Activated CD8-positive, alpha-beta T cell treated with anti-CD3 and anti-CD28 coated beads, Interleukin-2, amount 10 ng/mL, durations not matched to agents 7 days and 5 days (primary cell): Measurements from ENCODE around the gene ORMDL1. TPM values are rescaled to one million over a fixed set of nuclear protein-coding genes. Genes with fewer than 3 reads are reported as not detected.

Experiments used
- ATAC-seq: fragments of 150-1000 bp; cut with Tn5 transposase; one replicate; pipeline ENCODE4 v1.10.0; 2021; ENCODE audit warnings: moderate library complexity
- CTCF ChIA-PET: fragments of 350-600 bp; sonication (Branson Sonifier 250); formaldehyde crosslinking; loops from one replicate; lab custom pipeline; 2021; ENCODE audit warnings: antibody characterized with exemption; lab: Charles Lee
- POLR2A ChIA-PET: fragments of 350-600 bp; sonication (Branson Sonifier 250); formaldehyde crosslinking; loops from one replicate; lab custom pipeline; 2021; ENCODE audit warnings: antibody characterized with exemption; lab: Charles Lee
- DNase-seq: peaks from one replicate; pipeline ENCODE4 v3.0.0-alpha.2; 2020
- H3K27ac Mint-ChIP-seq: one replicate; pipeline ENCODE4 v1.8.0; 2021; ENCODE audit warnings: mild to moderate bottlenecking, mixed read lengths
- H3K27me3 Mint-ChIP-seq: one replicate; pipeline ENCODE4 v1.8.0; 2021; ENCODE audit warnings: low read depth, mixed read lengths
- H3K36me3 Mint-ChIP-seq: one replicate; pipeline ENCODE4 v1.8.0; 2021; ENCODE audit warnings: low read depth, mixed read lengths
- H3K4me1 Mint-ChIP-seq: one replicate; pipeline ENCODE4 v1.8.0; 2021; ENCODE audit warnings: low read depth, mixed read lengths
- H3K4me3 Mint-ChIP-seq: one replicate; pipeline ENCODE4 v1.8.0; 2021; ENCODE audit warnings: mild to moderate bottlenecking, mixed read lengths
- H3K9me3 Mint-ChIP-seq: one replicate; pipeline ENCODE4 v1.8.0; 2022; ENCODE audit warnings: mixed read lengths; ENCODE audit not compliant: insufficient read depth
- total RNA-seq, 2 experiments: library from RNA; stranded (reverse); gene quantifications; one replicate each; pipeline ENCODE4 v1.2.3, GENCODE V29; 2021

Gene ORMDL1
- total RNA-seq: 10 to 100 TPM; 59.4 to 61.0 TPM

- H3K4me1 Mint-ChIP-seq: peaks cover 46% of the 10 kb centered on the region
- H3K27ac Mint-ChIP-seq: peak within 1 kb of the TSS; percentile 89
- no peaks in the 10 kb centered on the region for H3K27me3 Mint-ChIP-seq
- POLR2A ChIA-PET: interaction anchor here (0.6 to 2.7 kb wide), 6 partner anchors 10 to 122 kb away, joined by 3 to 22 read pairs (median 6); partner anchors contain the start of gene OSGEPL1
- H3K36me3 Mint-ChIP-seq: peaks cover 50% of the 10 kb centered on the region
- DNase-seq (peak; percentile 95), ATAC-seq (peak; percentile 97)
- CTCF ChIA-PET: interaction anchor here (0.6 to 3.1 kb wide), 4 partner anchors 21 to 1288 kb away, joined by 3 to 13 read pairs (median 6); partner anchors contain the start of gene OSGEPL1
- H3K9me3 Mint-ChIP-seq: no peaks in the 10 kb centered on the region
- H3K4me3 Mint-ChIP-seq: peak within 1 kb of the TSS; percentile 91
Observed at GRCh38 chr2:189783927-189784867, at the start of gene ORMDL1, which contains the start of gene PMS1. Gene ORMDL1, minus strand, starts transcription at chr2:189784339. Its CDS starts 1,744 bp downstream, at chr2:189782595. Gene PMS1, plus strand, starts transcription at chr2:189784450. Its CDS starts 7,360 bp downstream, at chr2:189791810.

- DNase-seq (no peak), ATAC-seq (no peak)
- H3K4me3 Mint-ChIP-seq: no peak overlapping the region
- no peaks in the 10 kb centered on the region for H3K27me3 Mint-ChIP-seq
- no peaks in the 10 kb centered on the region for H3K4me1 Mint-ChIP-seq
- H3K27ac Mint-ChIP-seq: no peak overlapping the region
- no peaks in the 10 kb centered on the region for H3K9me3 Mint-ChIP-seq
- POLR2A ChIA-PET: no interaction called here
- peaks cover 17% of the 10 kb centered on the region for H3K36me3 Mint-ChIP-seq
- CTCF ChIA-PET: no interaction called here
Observed at GRCh38 chr2:189830510-189830909, 46.4 kb upstream of the ORMDL1 start.

- Mint-ChIP-seq H3K36me3 (peaks cover 19% of the 10 kb centered on the region), H3K27me3 (no peaks in the 10 kb centered on the region), H3K4me1 (no peaks in the 10 kb centered on the region), H3K27ac (no peak overlapping the region), H3K4me3 (no peak overlapping the region), H3K9me3 (no peaks in the 10 kb centered on the region)
- ChIA-PET POLR2A (no interaction called here), CTCF (no interaction called here)
- ATAC-seq: no peak
- DNase-seq: no peak
Observed at GRCh38 chr2:189829102-189829833, 45.1 kb upstream of the ORMDL1 start.

GRCh38 chr2:189826039-189826438 lies 41.9 kb upstream of the ORMDL1 start:
- peaks cover 18% of the 10 kb centered on the region for H3K36me3 Mint-ChIP-seq
- POLR2A ChIA-PET: no interaction called here
- no peak overlapping the region for H3K27ac Mint-ChIP-seq
- H3K27me3 Mint-ChIP-seq: no peaks in the 10 kb centered on the region
- H3K4me1 Mint-ChIP-seq: no peaks in the 10 kb centered on the region
- H3K4me3 Mint-ChIP-seq: no peak overlapping the region
- ATAC-seq: no peak
- CTCF ChIA-PET: no interaction called here
- DNase-seq: no peak
- no peaks in the 10 kb centered on the region for H3K9me3 Mint-ChIP-seq

- Mint-ChIP-seq H3K27me3 (no peaks in the 10 kb centered on the region), H3K27ac (no peak overlapping the region), H3K36me3 (peaks cover 18% of the 10 kb centered on the region), H3K4me3 (no peak overlapping the region), H3K4me1 (no peaks in the 10 kb centered on the region), H3K9me3 (no peaks in the 10 kb centered on the region)
- ATAC-seq (no peak), DNase-seq (no peak)
- ChIA-PET CTCF (no interaction called here), POLR2A (no interaction called here)
Observed at GRCh38 chr2:189824694-189825396, 40.7 kb upstream of the ORMDL1 start.

GRCh38 chr2:189821953-189822748 lies 38.0 kb upstream of the ORMDL1 start:
- Mint-ChIP-seq H3K4me1 (no peaks in the 10 kb centered on the region), H3K9me3 (no peaks in the 10 kb centered on the region), H3K27ac (no peak overlapping the region), H3K36me3 (peaks cover 29% of the 10 kb centered on the region), H3K27me3 (no peaks in the 10 kb centered on the region), H3K4me3 (no peak overlapping the region)
- DNase-seq (no peak), ATAC-seq (no peak)
- ChIA-PET CTCF (no interaction called here), POLR2A (no interaction called here)

- H3K27ac Mint-ChIP-seq: no peak overlapping the region
- H3K9me3 Mint-ChIP-seq: no peaks in the 10 kb centered on the region
- peaks cover 36% of the 10 kb centered on the region for H3K36me3 Mint-ChIP-seq
- DNase-seq: no peak
- CTCF ChIA-PET: no interaction called here
- H3K4me3 Mint-ChIP-seq: no peak overlapping the region
- H3K27me3 Mint-ChIP-seq: no peaks in the 10 kb centered on the region
- POLR2A ChIA-PET: no interaction called here
- no peak for ATAC-seq
- H3K4me1 Mint-ChIP-seq: no peaks in the 10 kb centered on the region
Observed at GRCh38 chr2:189819297-189819704, 35.2 kb upstream of the ORMDL1 start.

GRCh38 chr2:189818249-189819038 lies 34.3 kb upstream of the ORMDL1 start:
- ATAC-seq (no peak), DNase-seq (no peak)
- H3K27me3 Mint-ChIP-seq: no peaks in the 10 kb centered on the region
- H3K36me3 Mint-ChIP-seq: peaks cover 44% of the 10 kb centered on the region
- H3K4me3 Mint-ChIP-seq: no peak overlapping the region
- CTCF ChIA-PET: no interaction called here
- no peak overlapping the region for H3K27ac Mint-ChIP-seq
- H3K9me3 Mint-ChIP-seq: no peaks in the 10 kb centered on the region
- no peaks in the 10 kb centered on the region for H3K4me1 Mint-ChIP-seq
- POLR2A ChIA-PET: no interaction called here

- CTCF ChIA-PET: no interaction called here
- Mint-ChIP-seq H3K27me3 (no peaks in the 10 kb centered on the region), H3K9me3 (no peaks in the 10 kb centered on the region), H3K36me3 (peaks cover 16% of the 10 kb centered on the region), H3K27ac (no peak overlapping the region), H3K4me3 (no peak overlapping the region), H3K4me1 (no peaks in the 10 kb centered on the region)
- DNase-seq (no peak), ATAC-seq (no peak)
- POLR2A ChIA-PET: no interaction called here
Observed at GRCh38 chr2:189803431-189803830, 19.3 kb upstream of the ORMDL1 start.

GRCh38 chr2:189802396-189802912 lies 18.3 kb upstream of the ORMDL1 start:
- peaks cover 20% of the 10 kb centered on the region for H3K36me3 Mint-ChIP-seq
- H3K27ac Mint-ChIP-seq: no peak overlapping the region
- ATAC-seq (no peak), DNase-seq (no peak)
- ChIA-PET POLR2A (interaction anchor here (0.6 kb wide), 1 partner anchor 599 kb away, joined by 3 read pairs; no protein-coding TSS in a partner anchor), CTCF (no interaction called here)
- no peaks in the 10 kb centered on the region for H3K4me1 Mint-ChIP-seq
- no peak overlapping the region for H3K4me3 Mint-ChIP-seq
- no peaks in the 10 kb centered on the region for H3K27me3 Mint-ChIP-seq
- H3K9me3 Mint-ChIP-seq: no peaks in the 10 kb centered on the region
